NCI-H1105 (cell line): ENCODE data around the gene NAT14.
"Not testable (repeated sequence)": the region's sequence is repeated elsewhere in the genome, so short reads cannot be mapped to it uniquely, and the experiment has no call there.

Source experiments
- DNase-seq: peaks from one replicate; lab custom pipeline; 2025; lab: John Stamatoyannopoulos, UW

NAT14 gene

DNA sequence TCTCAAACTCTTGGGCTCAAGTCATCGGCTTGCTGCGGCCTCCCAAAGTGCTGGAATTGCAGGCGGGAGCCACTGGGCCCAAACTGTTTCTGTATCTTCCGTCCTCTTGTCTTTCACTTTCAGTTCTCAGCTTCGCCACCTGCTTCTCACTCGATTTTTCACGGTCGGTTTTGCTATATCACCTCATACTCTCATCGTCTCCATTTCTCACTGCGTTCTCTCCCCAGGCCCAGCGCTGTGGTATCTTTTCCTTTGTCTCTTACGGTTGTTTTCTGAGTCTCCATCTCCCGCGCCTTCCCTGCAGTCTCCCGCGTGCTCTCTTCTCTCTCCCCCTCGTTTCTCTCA is 18.1 kb downstream of the NAT14 start:
- no peak for DNase-seq

DNA sequence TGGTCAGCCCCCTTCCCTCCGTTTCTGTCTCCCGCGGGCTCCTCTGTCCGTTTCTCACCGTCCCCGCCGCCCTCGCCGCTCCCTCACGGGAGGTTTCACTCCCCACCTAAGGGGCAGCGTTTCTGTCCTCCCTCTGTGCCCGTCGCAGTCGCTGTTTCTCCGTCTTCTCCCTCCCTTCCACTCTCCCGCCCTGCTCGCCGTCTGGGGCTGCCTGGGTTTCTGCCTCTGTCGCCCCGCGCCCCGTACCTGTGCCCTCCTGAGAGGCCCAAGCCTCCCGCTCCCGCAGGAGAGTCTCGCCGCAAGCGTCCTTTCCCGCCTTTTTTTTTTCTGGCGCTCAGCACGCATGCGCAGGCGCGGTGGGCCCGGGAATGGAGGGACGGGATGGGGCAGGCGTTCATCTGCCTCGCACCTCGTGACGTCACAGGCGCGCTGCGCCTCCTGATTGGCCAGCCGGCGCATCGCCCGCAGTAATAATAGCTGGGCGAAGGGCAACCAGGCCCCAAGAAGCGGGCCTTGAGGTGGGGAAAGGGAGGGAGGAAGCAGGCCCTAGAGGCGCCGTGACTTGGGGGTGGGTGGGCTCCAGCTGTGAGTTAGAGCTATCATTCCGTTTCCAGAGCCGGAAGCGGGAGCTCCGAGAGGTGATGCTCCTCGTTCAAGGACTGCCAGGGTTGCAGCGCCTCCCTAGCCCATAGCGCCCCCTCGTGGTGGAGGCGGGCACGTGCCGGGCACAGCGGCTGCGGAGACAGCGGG is 18.7 kb downstream of the NAT14 start:
- peak; percentile 77 for DNase-seq

DNA sequence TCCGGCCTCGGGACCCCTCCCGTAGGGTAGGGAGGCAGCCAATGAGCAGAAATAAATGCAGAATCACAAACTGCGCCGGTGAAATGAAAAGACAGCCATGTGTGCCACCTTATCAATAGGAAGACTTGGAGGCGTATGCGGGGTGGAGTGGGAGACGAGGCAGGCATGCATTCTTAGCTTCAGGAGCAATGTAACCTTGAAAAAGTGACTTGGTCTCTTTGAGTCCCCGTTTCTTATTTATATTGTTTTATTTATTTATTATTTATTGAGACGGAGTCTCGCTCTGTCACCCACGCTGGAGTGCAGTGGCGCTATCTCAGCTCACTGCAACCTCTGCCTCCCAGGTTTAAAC is 19.2 kb downstream of the NAT14 start:
- DNase-seq, result no peak

DNA sequence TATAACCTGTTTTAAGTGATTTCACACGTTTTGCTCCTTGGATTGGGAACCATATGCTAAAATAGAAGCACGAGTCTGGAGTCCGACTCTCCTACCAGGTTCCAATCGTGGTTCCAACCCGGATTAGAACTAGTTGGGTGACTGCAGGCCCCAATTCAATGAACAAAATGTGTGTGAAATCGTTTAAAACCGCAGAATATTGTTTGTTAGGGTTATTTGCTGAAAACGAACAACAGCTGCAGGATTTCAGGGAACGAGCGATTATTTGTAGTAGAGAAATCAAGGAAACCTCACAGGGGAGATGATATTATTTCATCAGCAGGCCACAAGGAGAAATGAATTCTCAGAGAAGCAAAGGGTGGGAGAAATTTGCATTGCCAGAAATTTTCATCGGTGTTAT is 20.0 kb downstream of the NAT14 start:
- DNase-seq, result no peak

DNA sequence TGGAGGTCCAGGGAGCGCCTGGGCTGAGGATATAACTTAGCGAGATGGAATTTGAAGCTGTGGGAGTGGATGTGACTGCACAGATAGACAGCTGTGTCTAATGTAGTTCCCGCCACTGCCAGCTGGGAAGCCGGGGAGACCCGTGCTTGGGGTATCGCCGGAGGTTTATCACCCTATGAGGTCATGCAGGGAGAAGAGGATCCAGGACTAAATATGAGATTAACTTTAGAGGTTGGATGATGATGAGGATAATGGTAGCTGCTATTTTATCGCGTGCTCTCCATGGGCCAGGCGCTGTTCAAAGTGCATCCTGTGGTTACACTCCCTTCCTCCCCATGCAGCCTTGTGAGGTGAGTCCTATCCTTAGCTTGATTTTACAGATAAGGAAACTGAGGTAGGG is 23.1 kb downstream of the NAT14 start:
- DNase-seq, result no peak

DNA sequence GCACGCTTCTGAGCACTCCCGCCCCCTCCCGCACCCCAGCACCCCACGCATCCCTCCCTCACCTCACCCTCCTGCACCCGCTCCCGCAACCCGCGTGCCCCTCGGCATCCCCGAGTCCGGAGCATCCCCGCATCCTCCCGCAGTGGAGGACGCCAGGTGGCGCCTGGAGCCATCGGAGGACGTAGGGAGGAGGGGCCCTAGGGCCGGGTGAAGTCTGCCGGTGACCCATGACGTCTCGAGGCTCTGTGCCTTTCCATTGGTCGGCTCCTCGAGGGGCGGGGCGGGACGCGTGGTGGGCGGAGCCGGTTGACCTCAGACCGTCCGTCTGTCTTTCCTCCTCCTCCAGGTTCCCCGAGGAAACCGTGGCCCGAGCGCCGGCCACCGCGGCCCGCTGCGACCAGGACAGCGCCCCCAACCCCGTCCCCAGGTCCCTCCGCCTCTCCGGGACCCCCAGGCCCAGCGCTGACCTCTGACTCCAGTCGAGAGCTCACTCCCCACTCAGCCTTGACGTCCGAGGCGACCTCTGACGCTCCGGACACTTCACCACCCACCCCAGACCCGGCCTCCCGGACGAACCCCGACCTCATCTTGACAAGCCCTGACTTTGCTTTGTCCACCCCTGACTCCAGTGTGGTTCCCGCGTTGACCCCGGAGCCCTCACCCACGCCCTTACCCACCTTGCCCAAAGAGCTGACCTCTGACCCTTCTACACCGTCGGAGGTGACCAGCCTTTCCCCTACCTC is 32.1 kb downstream of the NAT14 start:
- DNase-seq, result peak; percentile 88

DNA sequence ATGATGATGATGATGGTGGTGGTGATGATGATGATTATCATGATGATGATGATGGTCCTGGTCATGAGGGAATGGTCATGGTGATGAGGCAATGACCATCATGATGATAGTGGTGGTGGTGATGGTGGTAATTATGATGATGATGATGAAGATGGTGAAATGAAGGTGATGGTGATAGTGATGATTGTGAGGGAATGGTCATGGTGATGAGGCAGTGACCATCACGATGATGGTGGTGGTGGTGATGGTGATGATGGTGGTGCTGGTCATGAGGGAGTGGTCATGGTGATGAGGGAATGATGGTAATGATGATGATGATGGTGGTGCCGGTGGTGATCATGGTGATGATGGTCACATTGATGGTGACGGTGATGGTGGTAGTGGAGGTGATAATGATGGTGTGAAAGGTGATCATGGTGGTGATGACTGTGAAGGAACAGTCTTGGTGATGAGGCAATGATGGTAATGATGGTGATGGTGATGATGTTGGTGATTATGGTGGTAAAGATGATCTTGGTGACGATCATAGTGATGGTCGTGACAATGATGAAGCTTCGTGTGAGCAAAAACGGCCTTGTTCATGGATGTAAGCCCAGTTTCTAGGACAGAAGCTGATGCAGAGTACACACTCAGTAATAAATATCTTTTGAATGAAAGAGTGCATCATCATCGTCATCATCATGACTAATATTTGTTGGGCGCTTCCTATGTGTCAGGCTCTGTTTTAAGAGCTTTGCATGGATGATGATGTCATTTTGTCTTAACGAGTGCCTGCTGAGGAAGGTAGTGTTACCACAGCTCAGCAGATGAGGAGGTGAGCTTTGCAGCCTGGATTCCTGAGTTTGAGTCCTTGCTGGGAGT is 34.7 kb downstream of the NAT14 start:
- DNase-seq, result no peak

DNA sequence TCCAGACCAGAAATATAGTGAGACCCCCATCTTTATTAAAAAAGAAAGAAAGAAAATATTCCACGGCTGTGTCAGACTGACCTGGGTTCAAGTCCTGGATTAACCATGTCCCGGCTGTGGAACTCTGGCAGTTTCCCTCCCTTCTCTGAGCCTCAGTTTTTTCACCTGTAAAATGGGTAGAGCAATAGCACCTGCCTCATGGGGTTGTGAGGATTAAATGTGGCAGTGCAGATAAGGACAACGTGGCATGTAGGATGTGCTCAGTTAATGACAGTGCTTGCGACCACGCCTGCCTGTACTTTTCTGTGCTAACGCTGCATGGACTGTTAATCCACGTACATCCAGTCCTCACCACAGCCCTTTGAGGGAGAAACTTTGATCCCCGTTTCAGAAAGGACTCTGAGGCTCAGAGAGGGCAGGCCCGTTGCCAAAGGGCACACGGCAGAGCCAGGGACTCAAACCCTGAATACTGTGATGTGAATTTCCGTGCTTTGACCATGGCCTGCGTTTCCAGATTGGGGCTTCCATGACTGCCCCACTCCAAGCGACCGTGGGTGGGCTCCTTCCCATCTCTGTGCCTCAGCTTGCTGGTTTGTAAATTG is 35.8 kb downstream of the NAT14 start:
- no peak for DNase-seq

DNA sequence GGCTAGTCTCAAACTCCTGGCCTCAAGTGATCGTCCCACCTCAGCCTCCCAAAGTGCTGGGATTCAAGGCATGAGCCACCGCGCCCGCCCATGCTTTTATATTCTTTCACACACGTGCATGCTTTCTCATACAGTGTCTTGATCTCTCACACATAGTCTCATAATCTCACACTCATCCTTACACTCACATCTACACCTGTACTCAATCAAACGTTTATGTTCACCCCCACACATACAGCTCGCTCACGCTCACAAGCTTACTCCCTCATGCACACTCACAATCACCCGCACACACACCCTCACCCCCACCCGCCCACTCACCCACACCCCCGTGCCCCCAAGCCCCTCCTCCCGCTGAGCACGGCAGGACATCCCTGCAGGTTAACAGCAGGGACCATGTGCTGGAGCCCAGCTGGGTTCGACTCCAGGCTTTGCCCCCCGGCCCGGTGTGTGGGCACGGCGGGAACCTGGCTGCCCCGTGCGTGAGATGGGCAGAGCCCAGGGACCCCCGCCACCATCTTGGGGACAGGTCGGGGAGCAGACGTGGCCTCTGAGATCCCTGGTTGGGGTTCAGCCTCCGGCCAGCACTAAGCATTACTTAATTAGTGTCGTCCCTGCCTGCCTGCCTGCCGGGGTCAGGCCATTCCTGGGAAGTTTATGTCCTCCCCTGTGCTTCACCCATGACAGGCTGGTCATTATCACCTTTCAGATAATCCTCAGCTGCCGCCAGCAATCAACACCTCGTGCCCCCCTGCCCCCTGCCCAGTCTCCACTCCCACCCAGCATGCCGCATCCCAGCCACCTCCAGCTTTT is 40.5 kb downstream of the NAT14 start:
- DNase-seq, result no peak

DNA sequence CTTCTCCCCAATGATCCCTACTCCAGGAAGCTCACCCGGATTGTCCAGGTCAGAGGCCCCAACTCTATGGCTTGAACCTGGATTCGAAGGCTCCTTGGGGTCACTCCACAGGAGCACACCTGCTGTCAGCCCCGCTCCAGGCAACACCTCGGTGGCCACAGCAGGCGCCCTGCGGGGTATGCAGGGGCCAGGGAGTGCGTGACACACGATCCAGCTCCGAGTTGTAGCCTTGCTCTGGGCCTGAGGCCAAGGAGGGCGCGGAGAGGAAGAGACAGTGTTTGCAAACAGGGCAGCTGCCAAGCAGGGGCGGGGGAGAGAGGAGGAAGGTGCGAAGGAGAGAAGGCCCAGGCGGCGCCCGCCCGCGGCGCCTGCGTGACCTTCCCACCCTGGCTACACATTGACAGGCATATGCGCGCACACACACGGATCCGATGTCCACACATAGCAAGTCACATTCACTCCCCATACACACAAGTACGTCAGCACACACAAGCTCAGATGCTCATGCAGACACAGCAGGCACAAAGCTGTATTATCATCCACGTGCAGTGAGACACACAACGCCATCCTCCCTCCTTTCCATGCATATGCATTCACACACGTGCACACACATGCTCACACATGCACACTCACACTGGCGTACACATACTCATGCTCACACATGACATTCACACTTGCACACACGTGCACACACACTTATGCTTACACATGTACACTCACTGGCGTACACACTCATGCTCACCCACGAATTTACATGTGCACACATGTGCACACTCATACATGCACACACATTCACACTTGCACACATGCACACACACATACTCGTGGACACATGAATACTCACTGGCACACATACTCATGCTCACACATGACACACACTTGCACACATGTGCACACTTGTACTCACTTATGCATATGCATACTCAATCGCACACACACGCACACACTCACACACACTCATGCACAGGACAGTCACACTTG is 41.5 kb downstream of the NAT14 start:
- DNase-seq, result peak; percentile 70

DNA sequence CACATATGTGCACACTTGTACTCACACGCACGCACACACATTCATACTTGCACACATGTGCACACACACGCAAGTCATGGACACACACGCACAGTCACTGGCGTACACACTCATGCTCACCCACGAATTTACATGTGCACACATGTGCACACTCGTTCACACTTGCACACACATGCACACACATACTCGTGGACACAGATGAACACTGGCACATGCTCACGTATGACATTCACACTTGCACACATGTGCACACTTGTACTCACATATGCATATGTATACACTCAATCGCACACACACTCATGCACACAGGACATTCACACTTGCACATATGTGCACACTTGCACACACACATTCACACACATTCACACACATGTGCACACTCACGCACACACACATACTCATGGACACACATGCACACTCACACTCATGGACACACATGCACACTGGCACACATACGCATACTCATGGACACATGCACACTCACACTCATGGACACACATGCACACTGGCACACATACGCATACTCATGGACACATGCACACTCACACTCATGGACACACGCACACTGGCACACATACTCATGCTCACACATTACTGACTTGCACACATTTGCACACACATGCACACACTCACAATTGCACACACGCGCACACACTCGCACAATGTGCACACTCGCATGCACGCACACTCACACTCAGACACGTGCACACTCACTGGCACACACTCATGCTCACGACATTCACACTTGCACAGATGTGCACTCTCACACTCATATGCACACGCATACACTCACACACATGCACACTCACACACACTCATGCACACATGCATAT is 42.4 kb downstream of the NAT14 start:
- DNase-seq, result no peak

DNA sequence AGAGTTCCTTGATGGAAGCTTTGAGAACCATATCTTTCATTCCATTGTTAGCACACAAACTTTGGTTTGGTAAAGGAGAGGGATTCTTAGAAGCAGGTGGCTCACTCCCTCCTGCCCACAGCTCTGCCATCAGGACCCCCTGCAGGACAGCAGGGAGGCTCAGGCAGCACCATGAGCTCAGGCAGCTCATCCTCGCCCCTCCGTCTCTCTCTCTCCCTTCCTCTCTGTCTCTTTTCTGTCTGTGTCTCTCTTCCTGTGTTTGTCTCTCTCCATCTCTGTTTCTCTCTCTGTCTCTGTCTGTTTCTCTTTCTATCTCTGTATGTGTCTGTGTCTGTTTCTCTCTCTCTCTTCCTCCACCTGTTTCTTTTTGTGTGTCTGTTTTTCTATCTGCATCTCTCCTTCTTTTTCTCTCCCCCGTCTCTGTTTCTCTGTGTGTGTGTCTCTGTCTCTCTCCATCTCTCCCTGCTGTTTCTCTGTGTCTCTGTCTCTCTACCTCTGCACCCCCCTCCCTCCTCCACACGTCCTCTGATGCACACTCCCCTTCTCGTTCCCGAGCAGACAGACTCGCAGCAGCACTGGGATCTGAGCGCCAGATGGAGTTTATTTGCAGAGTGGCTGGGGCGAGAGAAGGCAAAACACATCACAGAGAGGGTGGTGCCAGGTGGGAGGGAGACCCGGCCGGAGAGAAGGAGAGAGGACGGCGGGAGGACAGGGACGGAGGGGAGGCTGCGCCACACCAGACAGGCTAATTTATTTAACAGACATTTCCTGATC is 43.2 kb downstream of the NAT14 start:
- no peak for DNase-seq

DNA sequence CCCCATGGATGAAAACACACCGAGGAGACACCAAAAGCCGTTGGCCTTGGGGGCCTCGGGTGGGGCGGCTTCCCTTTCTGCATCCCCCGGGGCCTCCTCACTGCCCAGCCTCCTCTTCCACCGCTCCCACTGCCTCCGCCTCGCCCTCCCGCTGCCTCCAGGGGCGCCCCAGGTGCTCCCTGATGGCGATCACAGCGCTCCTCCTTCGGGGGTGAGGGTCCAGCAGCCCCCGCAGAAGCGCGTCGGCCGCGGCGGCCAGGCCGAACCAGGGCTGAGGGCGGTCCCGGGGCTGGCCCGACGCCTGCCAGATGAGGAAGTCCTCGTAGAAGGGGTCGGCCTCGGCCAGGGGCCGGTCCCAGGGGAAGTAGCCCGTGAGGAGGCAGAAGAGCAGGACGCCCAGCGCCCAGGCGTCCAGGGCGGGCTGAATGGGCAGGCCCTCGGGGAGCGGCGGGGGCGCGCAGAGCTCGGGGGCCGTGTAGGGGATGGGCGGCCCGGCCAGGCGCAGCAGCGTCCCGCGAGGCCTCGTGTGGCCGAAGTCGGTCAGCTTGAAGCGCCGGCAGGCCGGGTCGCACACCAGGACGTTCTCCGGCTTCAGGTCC is 44.7 kb downstream of the NAT14 start:
- DNase-seq, result no peak

DNA sequence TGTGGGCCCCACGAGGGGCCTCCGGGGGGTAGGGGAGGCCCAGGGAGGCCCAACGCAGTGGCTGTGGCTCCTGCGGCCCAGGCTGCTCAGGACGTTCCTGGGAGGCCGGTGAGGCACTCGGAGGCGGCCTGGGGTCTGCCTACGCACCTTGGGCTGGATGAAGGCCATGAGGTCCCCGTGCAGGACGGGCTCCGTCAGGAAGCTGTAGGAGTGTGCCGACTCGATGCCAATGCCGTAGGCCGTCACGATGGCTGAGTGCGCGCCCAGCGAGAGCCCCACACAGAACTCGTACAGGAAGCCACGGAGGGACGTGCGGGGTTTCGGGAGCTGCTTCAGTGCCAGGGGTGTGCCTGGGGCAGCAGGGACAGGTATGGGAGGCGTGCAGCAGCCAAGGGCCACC is 46.0 kb downstream of the NAT14 start:
- no peak for DNase-seq

DNA sequence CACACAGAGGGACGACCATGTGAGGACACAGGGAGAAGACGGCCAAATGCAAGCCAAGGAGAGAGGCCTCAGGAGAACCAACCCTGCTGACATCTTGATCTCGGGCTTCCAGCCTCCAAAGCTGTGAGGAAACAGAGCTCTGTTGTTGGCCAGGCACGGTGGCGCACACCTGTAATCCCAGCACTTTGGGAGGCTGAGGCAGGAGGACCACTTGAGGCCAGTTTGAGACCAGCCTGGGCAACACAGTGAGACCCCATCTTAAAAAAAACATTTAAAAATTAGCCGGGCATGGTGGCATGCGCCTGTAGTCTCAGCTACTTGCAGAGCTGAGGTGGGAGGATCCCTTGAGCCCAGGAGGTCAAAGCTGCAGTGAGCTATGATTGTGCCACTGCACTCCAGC is 49.3 kb downstream of the NAT14 start:
- DNase-seq, result not testable (repeated sequence)

DNA sequence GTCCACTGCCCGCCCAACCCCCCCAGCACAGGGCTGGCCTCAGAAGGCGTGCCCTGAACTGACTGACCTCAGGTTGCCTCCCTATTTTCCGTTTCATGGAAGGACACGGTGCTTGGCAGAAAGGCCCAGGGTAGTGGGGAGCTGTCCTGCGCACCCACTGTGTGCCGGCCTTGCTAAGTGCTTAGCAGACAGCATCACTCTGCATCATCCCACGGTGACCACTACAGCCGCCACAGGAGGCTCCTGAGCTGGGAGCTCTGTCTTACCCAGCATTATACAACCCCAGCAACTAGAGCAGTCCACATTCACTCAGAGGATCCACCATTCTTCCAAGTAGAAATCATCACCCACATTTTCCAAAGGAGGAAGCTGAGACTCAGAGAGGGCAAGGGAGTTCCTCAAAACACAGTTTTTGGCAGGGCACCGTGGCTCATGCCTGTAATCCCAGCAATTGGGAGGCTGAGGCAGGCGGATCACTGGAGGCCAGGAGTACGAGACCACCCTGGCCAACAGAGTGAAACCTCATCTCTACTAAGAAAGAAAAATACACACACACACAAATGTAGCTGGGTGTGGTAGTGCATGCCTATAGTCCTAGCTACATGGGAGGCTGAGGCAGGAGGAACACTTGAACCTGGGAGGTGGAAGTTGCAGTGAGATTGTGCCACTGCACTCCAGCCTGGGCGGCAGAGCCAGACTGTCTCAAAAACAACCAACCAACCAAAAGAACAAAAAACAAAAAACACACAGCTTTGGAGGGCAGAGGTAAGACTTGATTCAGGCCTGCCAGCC is 50.4 kb downstream of the NAT14 start:
- no peak for DNase-seq

DNA sequence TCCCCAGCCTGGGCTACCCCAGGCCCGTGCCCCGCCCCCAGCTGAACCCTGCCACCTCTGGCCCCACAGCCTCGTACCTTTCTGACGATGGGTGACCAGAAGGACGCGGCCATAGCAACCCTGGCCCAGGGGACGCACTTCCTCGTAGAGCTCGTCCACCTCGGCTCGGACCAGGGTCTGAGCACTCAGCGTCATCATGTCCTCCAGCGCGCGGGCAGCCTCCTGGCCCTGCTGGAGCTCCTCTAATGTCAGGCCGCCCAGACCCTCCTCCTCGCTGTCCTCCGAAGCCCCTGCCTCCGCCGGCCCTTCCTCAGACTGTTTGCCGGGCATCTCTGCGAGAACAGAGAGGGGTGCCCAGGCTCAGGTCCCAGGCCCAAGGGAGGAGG is 51.0 kb downstream of the NAT14 start:
- DNase-seq, result no peak

DNA sequence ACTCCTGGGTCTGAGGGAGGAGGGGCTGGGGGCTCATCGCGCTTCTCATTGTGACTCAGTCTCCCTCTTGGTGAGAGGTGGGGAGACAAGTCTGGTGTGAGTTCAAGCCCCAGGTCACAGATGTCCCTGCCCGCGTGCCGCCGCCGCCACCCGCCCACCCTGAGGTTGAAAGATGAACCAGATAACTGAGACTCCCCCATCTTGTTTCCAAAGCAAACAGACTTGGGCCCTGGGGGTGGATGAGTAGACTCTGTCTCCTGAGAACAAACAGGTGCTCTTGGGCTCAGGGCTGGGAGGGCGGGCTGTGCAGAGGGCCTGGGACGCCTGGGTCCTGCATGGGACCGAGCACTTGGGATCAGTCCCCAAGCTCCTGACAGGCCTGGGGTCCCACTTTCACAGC is 51.4 kb downstream of the NAT14 start:
- no peak for DNase-seq
